ENCODE measurements around the gene LANCL2.
A peak's percentile ranks its signal among the peaks of the same experiment; 100 is the strongest.

Gene LANCL2

GRCh38 chr7:55369427-55370400 lies 4.6 kb downstream of the LANCL2 start:
- no peak for TF ChIP-seq CTCF (IDR thresholded peaks at IDR 0.05; ENCODE audit: low read depth, low read length, missing control alignments)
- no peak overlapping the region for H3K4me3 ChIP-seq (ENCODE audit: low read depth, low read length)
- in situ Hi-C loops (cut with HindIII; ENCODE audit: low sequenced_read_pairs) = no loop called here
- peak; percentile 72 for DNase-seq (ENCODE audit: low read depth)

- in situ Hi-C loops (cut with HindIII; ENCODE audit: low sequenced_read_pairs) = no loop called here
- TF ChIP-seq CTCF (IDR thresholded peaks at IDR 0.05; ENCODE audit: low read depth, low read length, missing control alignments) = no peak
- no peak overlapping the region for H3K4me3 ChIP-seq (ENCODE audit: low read depth, low read length)
Measured at GRCh38 chr7:55374213-55374612, 9.1 kb downstream of the LANCL2 start.

GRCh38 chr7:55375237-55375636 lies 10.1 kb downstream of the LANCL2 start:
- in situ Hi-C loops (cut with HindIII; ENCODE audit: low sequenced_read_pairs) = no loop called here
- no peak overlapping the region for H3K4me3 ChIP-seq (ENCODE audit: low read depth, low read length)
- no peak for DNase-seq (ENCODE audit: low read depth)
- no peak for TF ChIP-seq CTCF (IDR thresholded peaks at IDR 0.05; ENCODE audit: low read depth, low read length, missing control alignments)

More at GRCh38 chr7:55374213-55374612, 9.1 kb downstream of the LANCL2 start:
- DNase-seq (ENCODE audit: low read depth) = no peak

- in situ Hi-C loops (cut with HindIII; ENCODE audit: low sequenced_read_pairs) = no loop called here
- no peak for TF ChIP-seq CTCF (IDR thresholded peaks at IDR 0.05; ENCODE audit: low read depth, low read length, missing control alignments)
- H3K4me3 ChIP-seq (ENCODE audit: low read depth, low read length) = no peak overlapping the region
- no peak for DNase-seq (ENCODE audit: low read depth)
Measured at GRCh38 chr7:55377162-55377817, 12.2 kb downstream of the LANCL2 start.

- no peak overlapping the region for H3K4me3 ChIP-seq (ENCODE audit: low read depth, low read length)
- in situ Hi-C loops (cut with HindIII; ENCODE audit: low sequenced_read_pairs) = no loop called here
- no peak for DNase-seq (ENCODE audit: low read depth)
- no peak for TF ChIP-seq CTCF (IDR thresholded peaks at IDR 0.05; ENCODE audit: low read depth, low read length, missing control alignments)
Measured at GRCh38 chr7:55379285-55379684, 14.1 kb downstream of the LANCL2 start.

GRCh38 chr7:55381189-55381588 lies 16.1 kb downstream of the LANCL2 start:
- DNase-seq (ENCODE audit: low read depth) = no peak
- no peak for TF ChIP-seq CTCF (IDR thresholded peaks at IDR 0.05; ENCODE audit: low read depth, low read length, missing control alignments)
- in situ Hi-C loops (cut with HindIII; ENCODE audit: low sequenced_read_pairs) = no loop called here
- no peak overlapping the region for H3K4me3 ChIP-seq (ENCODE audit: low read depth, low read length)
